Measurements from ENCODE around the gene BMF. TPM values are rescaled to one million over a fixed set of nuclear protein-coding genes. Genes with fewer than 3 reads are reported as not detected.

Gene BMF
- total RNA-seq, 1 donor from 2014 or later: 376 TPM

DNA sequence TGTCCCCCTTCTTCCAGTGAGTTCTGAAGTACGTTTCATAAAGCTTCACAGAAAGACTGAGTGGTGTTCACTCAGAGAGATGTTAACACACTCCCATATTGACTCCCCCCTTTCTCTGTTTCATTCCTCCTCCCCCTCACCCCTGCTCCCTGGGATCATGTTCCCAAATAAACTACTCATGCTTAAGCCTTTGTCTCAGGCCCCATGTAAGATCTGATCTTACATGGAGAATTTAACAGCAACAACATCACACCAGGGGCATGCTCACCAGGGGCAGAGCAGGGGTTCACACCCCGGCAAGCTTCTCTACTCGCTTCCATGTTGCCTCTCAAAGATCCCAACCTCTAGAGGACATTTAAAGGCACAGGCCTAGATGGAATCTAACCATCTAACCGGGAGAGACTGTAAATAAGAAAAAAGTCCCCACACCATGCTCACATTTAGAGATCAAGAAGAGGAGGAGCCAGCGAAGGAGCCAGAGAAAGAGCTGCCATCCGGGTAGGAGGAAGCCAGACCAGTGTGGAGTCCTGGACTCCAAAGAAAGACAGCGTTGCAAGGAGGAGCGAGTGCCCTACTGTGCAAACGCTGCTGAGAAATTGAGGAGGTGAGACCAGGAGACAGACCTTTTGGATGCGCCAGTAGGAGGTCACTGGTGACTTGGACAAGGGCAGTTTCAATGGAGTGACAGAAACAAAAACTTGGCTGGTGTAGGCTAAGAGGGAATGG, 48.3 kb downstream of the BMF start:
- CTCF ChIA-PET: interaction anchor here (0.9 to 1.1 kb wide), 2 partner anchors 12 to 15 kb away, joined by 3 read pairs; no protein-coding TSS in a partner anchor
- H3K9me3 Mint-ChIP-seq: no peaks in the 10 kb centered on the region

GRCh38 chr15:40059821-40060220, 48.9 kb downstream of the BMF start:
- Mint-ChIP-seq H3K36me3 (ENCODE audit: low read depth) (peaks cover 5% of the 10 kb centered on the region), H3K27me3 (no peaks in the 10 kb centered on the region), H3K4me3 (no peak overlapping the region), H3K27ac (no peak overlapping the region), H3K9me3 (no peaks in the 10 kb centered on the region), H3K4me1 (peaks cover 48% of the 10 kb centered on the region)
- ATAC-seq (ENCODE audit: low read depth) (no peak), DNase-seq (no peak)
- POLR2A ChIA-PET: interaction anchor here (1.0 to 14.3 kb wide), 4 partner anchors 11 to 40 kb away, joined by 3 to 472 read pairs (median 9); partner anchors contain the start of genes BMF and SRP14
- CTCF ChIA-PET: interaction anchor here (0.9 to 1.3 kb wide), 3 partner anchors 11 to 47 kb away, joined by 3 to 4 read pairs (median 3); no protein-coding TSS in a partner anchor
- TF ChIP-seq, protein P1, sequence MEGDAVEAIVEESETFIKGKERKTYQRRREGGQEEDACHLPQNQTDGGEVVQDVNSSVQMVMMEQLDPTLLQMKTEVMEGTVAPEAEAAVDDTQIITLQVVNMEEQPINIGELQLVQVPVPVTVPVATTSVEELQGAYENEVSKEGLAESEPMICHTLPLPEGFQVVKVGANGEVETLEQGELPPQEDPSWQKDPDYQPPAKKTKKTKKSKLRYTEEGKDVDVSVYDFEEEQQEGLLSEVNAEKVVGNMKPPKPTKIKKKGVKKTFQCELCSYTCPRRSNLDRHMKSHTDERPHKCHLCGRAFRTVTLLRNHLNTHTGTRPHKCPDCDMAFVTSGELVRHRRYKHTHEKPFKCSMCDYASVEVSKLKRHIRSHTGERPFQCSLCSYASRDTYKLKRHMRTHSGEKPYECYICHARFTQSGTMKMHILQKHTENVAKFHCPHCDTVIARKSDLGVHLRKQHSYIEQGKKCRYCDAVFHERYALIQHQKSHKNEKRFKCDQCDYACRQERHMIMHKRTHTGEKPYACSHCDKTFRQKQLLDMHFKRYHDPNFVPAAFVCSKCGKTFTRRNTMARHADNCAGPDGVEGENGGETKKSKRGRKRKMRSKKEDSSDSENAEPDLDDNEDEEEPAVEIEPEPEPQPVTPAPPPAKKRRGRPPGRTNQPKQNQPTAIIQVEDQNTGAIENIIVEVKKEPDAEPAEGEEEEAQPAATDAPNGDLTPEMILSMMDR (IDR thresholded peaks at IDR 0.05): no peak
- intact Hi-C loops (cut with micrococcal nuclease): loop anchor here (1.0 kb wide), 1 partner anchor 10 kb away; no protein-coding TSS in a partner anchor

More for the DNA sequence above, 48.3 kb downstream of the BMF start:
- TF ChIP-seq, protein P1 (IDR thresholded peaks at IDR 0.05): no peak
- ATAC-seq (ENCODE audit: low read depth): no peak
- POLR2A ChIA-PET: interaction anchor here (0.6 to 14.3 kb wide), 4 partner anchors 13 to 492 kb away, joined by 4 to 472 read pairs (median 9); partner anchors contain the start of genes BMF and SRP14
- Mint-ChIP-seq H3K4me1 (peaks cover 47% of the 10 kb centered on the region), H3K27ac (no peak overlapping the region), H3K27me3 (no peaks in the 10 kb centered on the region), H3K4me3 (no peak overlapping the region), H3K36me3 (ENCODE audit: low read depth) (peaks cover 5% of the 10 kb centered on the region)
- DNase-seq: no peak
- intact Hi-C loops (cut with micrococcal nuclease): no loop called here

- intact Hi-C loops (cut with micrococcal nuclease): loop anchor here (1.0 kb wide), 1 partner anchor 12 kb away; no protein-coding TSS in a partner anchor
- ATAC-seq (ENCODE audit: low read depth) (no peak), DNase-seq (no peak)
- ChIA-PET CTCF (interaction anchor here (0.6 to 1.3 kb wide), 2 partner anchors 48 to 216 kb away, joined by 3 to 4 read pairs; no protein-coding TSS in a partner anchor), POLR2A (interaction anchor here (1.0 to 14.3 kb wide), 3 partner anchors 11 to 41 kb away, joined by 3 to 472 read pairs (median 14); partner anchors contain the start of gene BMF)
- no peaks in the 10 kb centered on the region for H3K27me3 Mint-ChIP-seq
- no peak overlapping the region for H3K4me3 Mint-ChIP-seq
- peaks cover 6% of the 10 kb centered on the region for H3K36me3 Mint-ChIP-seq (ENCODE audit: low read depth)
- TF ChIP-seq, protein P1 (IDR thresholded peaks at IDR 0.05): no peak
- H3K9me3 Mint-ChIP-seq: no peaks in the 10 kb centered on the region
- peaks cover 48% of the 10 kb centered on the region for H3K4me1 Mint-ChIP-seq
- H3K27ac Mint-ChIP-seq: no peak overlapping the region
These were observed 50.1 kb downstream of the BMF start for GRCh38 chr15:40058476-40059140.

DNA sequence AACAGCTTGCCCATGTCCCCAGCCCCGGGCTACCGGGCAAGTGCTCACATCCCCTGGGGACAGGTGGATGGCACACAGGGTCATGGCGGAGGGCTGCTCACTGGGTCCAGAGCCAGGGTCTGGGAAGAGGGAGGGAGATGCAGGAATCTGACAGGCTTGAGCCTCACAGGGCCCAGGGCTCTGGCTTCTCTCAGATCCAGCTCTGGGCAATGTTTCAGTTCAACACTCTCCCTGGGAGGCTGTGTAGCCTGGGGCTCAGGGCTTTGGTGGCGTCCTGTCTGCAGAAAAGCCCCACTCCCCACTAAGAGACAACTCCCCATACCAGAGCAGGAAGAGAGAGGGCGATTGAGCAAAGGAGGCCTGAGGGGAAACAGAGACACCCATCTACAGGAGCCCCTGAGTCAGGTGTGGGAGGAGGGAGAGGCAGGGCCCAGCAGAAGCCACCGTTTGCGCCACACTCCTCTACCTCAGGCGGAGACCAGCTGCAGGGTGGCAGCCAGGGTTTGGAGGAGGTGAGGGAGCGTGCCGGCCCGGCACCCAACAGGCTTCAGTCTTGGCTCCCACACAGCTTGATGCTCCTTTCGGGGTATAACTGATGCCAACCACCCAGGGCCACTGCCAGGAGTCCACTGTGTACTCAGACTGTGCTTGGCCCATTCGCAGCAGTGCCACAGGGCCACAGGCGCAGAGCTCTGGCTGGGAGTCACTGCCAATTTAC, 52.9 kb downstream of the BMF start:
- Mint-ChIP-seq H3K4me3 (no peak overlapping the region), H3K27me3 (no peaks in the 10 kb centered on the region), H3K36me3 (ENCODE audit: low read depth) (peaks cover 8% of the 10 kb centered on the region), H3K4me1 (peaks cover 63% of the 10 kb centered on the region), H3K27ac (peak overlapping the region; percentile 15), H3K9me3 (no peaks in the 10 kb centered on the region)
- ChIA-PET POLR2A (interaction anchor here (0.5 to 6.1 kb wide), 10 partner anchors 9 to 746 kb away, joined by 3 to 212 read pairs (median 14); partner anchors contain the start of gene BMF), CTCF (interaction anchor here (1.0 to 3.4 kb wide), 6 partner anchors 9 to 219 kb away, joined by 3 to 29 read pairs (median 5); no protein-coding TSS in a partner anchor)
- TF ChIP-seq, protein P1 (IDR thresholded peaks at IDR 0.05): no peak
- intact Hi-C loops (cut with micrococcal nuclease): no loop called here
- no peak for DNase-seq
- ATAC-seq (ENCODE audit: low read depth): no peak
